IMR-90 (cell line): ENCODE results near the gene GRID1. TPM values are rescaled to one million over a fixed set of nuclear protein-coding genes. Genes with fewer than 3 reads are reported as not detected.

Experiments used
- ATAC-seq: fragments of 200-7000 bp; cut with Tn5 transposase; 2 replicates; pipeline ENCODE4 v1.9.1; 2020; ENCODE audit warnings: low read depth, mild to moderate bottlenecking, moderate library complexity
- BruUV-seq: library from RNA; stranded (reverse); fragments of 400-500 nt; replicated peaks from 2 replicates; lab custom pipeline; 2021; lab: Mats Ljungman, UMichigan
- CTCF ChIA-PET: fragments of 300-600 bp; formaldehyde crosslinking; extraction: SDS; loops from one replicate; lab custom pipeline; 2021; ENCODE audit warnings: antibody characterized with exemption; lab: Yijun Ruan, JAX
- POLR2A ChIA-PET: fragments of 300-600 bp; sonication (Branson Sonifier 250); formaldehyde crosslinking; loops from one replicate; lab custom pipeline; 2022; ENCODE audit warnings: antibody characterized with exemption; ENCODE audit not compliant: unreplicated experiment; lab: Charles Lee
- DNase-seq: peaks from one replicate; pipeline ENCODE4 v3.0.0; 2013
- H2AFZ ChIP-seq: replicated peaks from 2 replicates; pipeline ENCODE3; 2013; ENCODE audit warnings: low read length, mild to moderate bottlenecking; ENCODE audit not compliant: poor library complexity
- H2AK5ac ChIP-seq: 2 replicates; pipeline ENCODE4 v1.6.1; 2013; ENCODE audit warnings: low read depth, low read length, inconsistent platforms
- H2AK9ac ChIP-seq: replicated peaks from 2 replicates; pipeline ENCODE3; 2013; ENCODE audit warnings: mild to moderate bottlenecking, low read depth, low read length, moderate library complexity; ENCODE audit not compliant: poor library complexity
- H2BK120ac ChIP-seq: 2 replicates; pipeline ENCODE4 v1.6.1; 2013; ENCODE audit warnings: low read depth, low read length, inconsistent platforms
- H2BK15ac ChIP-seq: 3 replicates; pipeline ENCODE4 v1.6.1; 2013; ENCODE audit warnings: low read depth, low read length, inconsistent platforms
- H2BK20ac ChIP-seq: 2 replicates; pipeline ENCODE4 v1.6.1; 2013; ENCODE audit warnings: low read depth, mild to moderate bottlenecking, inconsistent platforms, low read length, moderate library complexity
- H2BK5ac ChIP-seq: 2 replicates; pipeline ENCODE4 v1.6.1; 2013; ENCODE audit warnings: mild to moderate bottlenecking, low read depth, low read length, inconsistent platforms; ENCODE audit not compliant: poor library complexity, severe bottlenecking
- H3K14ac ChIP-seq: replicated peaks from 2 replicates; pipeline ENCODE4 v1.6.1; 2013; ENCODE audit warnings: low read depth, low read length, inconsistent platforms
- H3K18ac ChIP-seq: 2 replicates; pipeline ENCODE4 v1.6.1; 2013; ENCODE audit warnings: low read depth, low read length, control low read depth
- H3K23ac ChIP-seq: 2 replicates; pipeline ENCODE4 v1.6.1; 2013; ENCODE audit warnings: low read depth, low read length, inconsistent platforms
- H3K27ac ChIP-seq: 2 replicates; pipeline ENCODE4 v1.5.1; 2013; ENCODE audit warnings: mild to moderate bottlenecking, control low read depth, low read length; ENCODE audit not compliant: insufficient read depth
- H3K27me3 ChIP-seq: 2 replicates; pipeline ENCODE4 v1.6.1; 2013; ENCODE audit warnings: low read length; ENCODE audit not compliant: control insufficient read depth, insufficient read depth
- H3K36me3 ChIP-seq: 2 replicates; pipeline ENCODE4 v1.6.1; 2013; ENCODE audit warnings: low read length, mixed read lengths; ENCODE audit not compliant: control insufficient read depth, insufficient read depth
- H3K4ac ChIP-seq: 2 replicates; pipeline ENCODE4 v1.6.1; 2013; ENCODE audit warnings: low read depth, low read length, inconsistent platforms
- H3K4me1 ChIP-seq: 2 replicates; pipeline ENCODE4 v1.6.1; 2013; ENCODE audit warnings: low read length, mixed read lengths; ENCODE audit not compliant: control insufficient read depth, insufficient read depth
- H3K4me2 ChIP-seq: 2 replicates; pipeline ENCODE4 v1.6.1; 2013; ENCODE audit warnings: low read depth, mild to moderate bottlenecking, control low read depth, low read length, moderate library complexity
- H3K4me3 ChIP-seq: 2 replicates; pipeline ENCODE4 v1.5.1; 2013; ENCODE audit warnings: low read depth, mild to moderate bottlenecking, control low read depth, low read length, moderate library complexity; ENCODE audit not compliant: insufficient read depth
- H3K56ac ChIP-seq: 2 replicates; pipeline ENCODE4 v1.6.1; 2013; ENCODE audit warnings: low read length, inconsistent platforms; ENCODE audit not compliant: insufficient read depth; ENCODE audit errors: extremely low read depth
- H3K79me1 ChIP-seq, 2 experiments: 2 replicates each; pipeline ENCODE4 v1.6.1; 2013; ENCODE audit warnings: low read length in 2 of 2, inconsistent platforms in 1 of 2, low read depth in 1 of 2
- H3K9ac ChIP-seq: 2 replicates; pipeline ENCODE4 v1.6.1; 2013; ENCODE audit warnings: low read depth, low read length, control low read depth
- H3K9me1 ChIP-seq: 2 replicates; pipeline ENCODE4 v1.6.1; 2013; ENCODE audit warnings: low read length, inconsistent platforms; ENCODE audit not compliant: insufficient read depth
- H3K9me3 ChIP-seq: 2 replicates; pipeline ENCODE4 v1.6.1; 2013; ENCODE audit warnings: low read length; ENCODE audit not compliant: control insufficient read depth, insufficient read depth
- H4K20me1 ChIP-seq: 2 replicates; pipeline ENCODE4 v1.6.1; 2013; ENCODE audit warnings: low read length, inconsistent platforms; ENCODE audit not compliant: insufficient read depth
- H4K5ac ChIP-seq: 2 replicates; pipeline ENCODE4 v1.6.1; 2013; ENCODE audit warnings: mild to moderate bottlenecking, low read depth, low read length, control low read depth
- H4K8ac ChIP-seq, 2 experiments: 2 replicates each; pipeline ENCODE4 v1.6.1; 2013; ENCODE audit warnings: low read depth in 2 of 2, low read length in 2 of 2, control low read depth in 1 of 2, inconsistent platforms in 1 of 2
- H4K91ac ChIP-seq: 2 replicates; pipeline ENCODE4 v1.6.1; 2013; ENCODE audit warnings: low read depth, low read length, inconsistent platforms; ENCODE audit not compliant: insufficient read depth
- BHLHE40 ChIP-seq: fragments of 150-350 bp; IDR thresholded peaks from 2 replicates; pipeline ENCODE4 v1.6.1; 2016; ENCODE audit warnings: mild to moderate bottlenecking, low read depth, low read length
- CEBPB ChIP-seq: IDR thresholded peaks from 2 replicates; pipeline ENCODE4 v1.6.1; 2012; ENCODE audit warnings: low read depth, low read length, improper control_type of control experiment
- CHD1 ChIP-seq: IDR thresholded peaks from 2 replicates; pipeline ENCODE4 v1.6.1; 2012; ENCODE audit warnings: low read depth, low read length, improper control_type of control experiment
- ELK1 ChIP-seq: fragments of 150-350 bp; IDR thresholded peaks from 2 replicates; pipeline ENCODE4 v1.6.1; 2016; ENCODE audit warnings: low read depth, mild to moderate bottlenecking, low read length, moderate library complexity, borderline replicate concordance
- FOS ChIP-seq: fragments of 150-350 bp; IDR thresholded peaks from 2 replicates; pipeline ENCODE4 v1.6.1; 2016; ENCODE audit warnings: low read depth, low read length
- MAFK ChIP-seq: IDR thresholded peaks from 2 replicates; pipeline ENCODE4 v1.6.1; 2012; ENCODE audit warnings: low read depth, low read length, improper control_type of control experiment
- MAZ ChIP-seq: IDR thresholded peaks from 2 replicates; pipeline ENCODE4 v1.6.1; 2012; ENCODE audit warnings: low read depth, mild to moderate bottlenecking, low read length, improper control_type of control experiment, moderate library complexity, borderline replicate concordance
- MXI1 ChIP-seq: IDR thresholded peaks from 2 replicates; pipeline ENCODE4 v1.6.1; 2012; ENCODE audit warnings: low read depth, mild to moderate bottlenecking, low read length, moderate library complexity, borderline replicate concordance
- NFE2L2 ChIP-seq: fragments of 150-350 bp; IDR thresholded peaks from 2 replicates; pipeline ENCODE4 v1.6.1; 2016; ENCODE audit warnings: low read depth, mild to moderate bottlenecking, low read length
- POLR2A ChIP-seq: IDR thresholded peaks from 2 replicates; pipeline ENCODE4 v1.6.1; 2012; ENCODE audit warnings: mild to moderate bottlenecking, low read depth, low read length
- RAD21 ChIP-seq: IDR thresholded peaks from 2 replicates; pipeline ENCODE4 v1.6.1; 2012; ENCODE audit warnings: low read length, improper control_type of control experiment
- RCOR1 ChIP-seq: IDR thresholded peaks from 2 replicates; pipeline ENCODE4 v1.6.1; 2012; ENCODE audit warnings: mild to moderate bottlenecking, low read length, improper control_type of control experiment; ENCODE audit not compliant: insufficient replicate concordance
- RFX5 ChIP-seq: IDR thresholded peaks from 2 replicates; pipeline ENCODE4 v1.8.0; 2012; ENCODE audit warnings: low read depth, mild to moderate bottlenecking, low read length, moderate library complexity
- SMC3 ChIP-seq: fragments of 150-350 bp; IDR thresholded peaks from 2 replicates; pipeline ENCODE4 v1.6.1; 2016; ENCODE audit warnings: low read depth, mild to moderate bottlenecking, antibody characterized with exemption, low read length, moderate library complexity
- USF2 ChIP-seq: fragments of 150-350 bp; IDR thresholded peaks from 2 replicates; pipeline ENCODE4 v1.6.1; 2017; ENCODE audit warnings: mild to moderate bottlenecking, antibody characterized with exemption, low read length, low read depth
- WGBS, 2 experiments: methylation state at CpG; one replicate each; pipeline versions ENCODE4 v1.1.5 to v1.1.7; 2013; ENCODE audit warnings: missing lambda C conversion rate in 2 of 2; ENCODE audit not compliant: insufficient read length in 1 of 2; ENCODE audit errors: extremely low coverage in 2 of 2; 5-methylcytosine and 5-hydroxymethylcytosine counted together
- dilution Hi-C: fragments of 300-500 bp; cut with HindIII; formaldehyde crosslinking; loops from one replicate; pipeline ENCODE4 v1.14.3; 2018; ENCODE audit warnings: low sequenced_read_pairs; ENCODE audit not compliant: unreplicated experiment
- in situ Hi-C: fragments of 300-500 bp; cut with MboI; formaldehyde crosslinking; loops from 3 replicates; pipeline ENCODE4 v1.14.3; 2019; ENCODE audit warnings: low sequenced_read_pairs, inconsistent platforms, mixed read lengths
- intact Hi-C: fragments of 100-400 bp; cut with micrococcal nuclease; formaldehyde crosslinking; loops from 2 replicates; pipeline ENCODE4 v1.10.0; 2022
- polyA plus RNA-seq, 3 experiments: library from polyadenylated mRNA; depleted of rRNA; stranded (reverse); fragments of >200 nt; gene quantifications; 2 replicates each; pipeline ENCODE4 v1.2.3, GENCODE V29; 2012; ENCODE audit warnings: low replicate concordance in 1 of 3
- total RNA-seq: library from RNA; depleted of rRNA; stranded (reverse); fragments of >200 nt; gene quantifications from 2 replicates; pipeline ENCODE4 v1.2.3, GENCODE V29; 2012
- TF ChIP-seq, protein P1 (sequence below): conservative IDR thresholded peaks from 2 replicates; pipeline ENCODE4 v1.5.1; 2012; ENCODE audit warnings: mild to moderate bottlenecking, low read depth, low read length, improper control_type of control experiment

Gene GRID1
- total and polyA plus RNA-seq, 2 of the 4 experiments (the other 2 are of a cell fraction) = not detected

GRCh38 chr10:86256690-86257315, 109.8 kb downstream of the GRID1 start:
- H2AFZ ChIP-seq = no peak overlapping the region
- no peaks in the 10 kb centered on the region; the same call in 1 of the 2 replicates for H3K27me3 ChIP-seq
- no peak overlapping the region for H4K91ac ChIP-seq
- DNase-seq = no peak
- no peak overlapping the region for H2AK9ac ChIP-seq
- H3K4ac ChIP-seq = no peak overlapping the region
- H2BK5ac ChIP-seq = no peak overlapping the region
- no peak overlapping the region for H3K23ac ChIP-seq
- ChIA-PET CTCF (no interaction called here), POLR2A (no interaction called here)
- no peak overlapping the region for H2BK20ac ChIP-seq
- no peak overlapping the region for H4K5ac ChIP-seq
- no peak overlapping the region for H3K14ac ChIP-seq
- no peak overlapping the region for H3K9ac ChIP-seq
- H4K20me1 ChIP-seq = no peaks in the 10 kb centered on the region
- no peak overlapping the region for H2BK120ac ChIP-seq
- H3K27ac ChIP-seq = no peak overlapping the region
- H3K4me3 ChIP-seq = no peak overlapping the region
- no TSS peak for BruUV-seq
- no peaks in the 10 kb centered on the region for H3K36me3 ChIP-seq
- no peak overlapping the region for H4K8ac ChIP-seq
- H2BK15ac ChIP-seq = no peak overlapping the region
- no peak overlapping the region for H2AK5ac ChIP-seq
- no peak overlapping the region for H3K4me2 ChIP-seq
- in situ Hi-C loops (no loop called here), intact Hi-C loops (no loop called here), dilution Hi-C loops (no loop called here)
- no peak overlapping the region for H3K18ac ChIP-seq
- no peaks in the 10 kb centered on the region for H3K4me1 ChIP-seq
- H3K56ac ChIP-seq = no peak overlapping the region
- H3K79me1 ChIP-seq = no peaks in the 10 kb centered on the region
- H3K9me1 ChIP-seq = no peaks in the 10 kb centered on the region
- H3K9me3 ChIP-seq = no peaks in the 10 kb centered on the region
- 67% methylated on average over 1 of the region's 4 CpGs; no CpG with 5 or more reads in 1 of the 2 experiments for WGBS, 2 experiments
- no peak for ATAC-seq
- TF ChIP-seq CEBPB (no peak), USF2 (no peak), RCOR1 (no peak), SMC3 (no peak), RAD21 (no peak), MAZ (no peak), RFX5 (no peak), FOS (no peak), CHD1 (no peak), BHLHE40 (no peak), NFE2L2 (no peak), POLR2A (no peak), MAFK (no peak), MXI1 (no peak), ELK1 (no peak)
- TF ChIP-seq, protein P1, sequence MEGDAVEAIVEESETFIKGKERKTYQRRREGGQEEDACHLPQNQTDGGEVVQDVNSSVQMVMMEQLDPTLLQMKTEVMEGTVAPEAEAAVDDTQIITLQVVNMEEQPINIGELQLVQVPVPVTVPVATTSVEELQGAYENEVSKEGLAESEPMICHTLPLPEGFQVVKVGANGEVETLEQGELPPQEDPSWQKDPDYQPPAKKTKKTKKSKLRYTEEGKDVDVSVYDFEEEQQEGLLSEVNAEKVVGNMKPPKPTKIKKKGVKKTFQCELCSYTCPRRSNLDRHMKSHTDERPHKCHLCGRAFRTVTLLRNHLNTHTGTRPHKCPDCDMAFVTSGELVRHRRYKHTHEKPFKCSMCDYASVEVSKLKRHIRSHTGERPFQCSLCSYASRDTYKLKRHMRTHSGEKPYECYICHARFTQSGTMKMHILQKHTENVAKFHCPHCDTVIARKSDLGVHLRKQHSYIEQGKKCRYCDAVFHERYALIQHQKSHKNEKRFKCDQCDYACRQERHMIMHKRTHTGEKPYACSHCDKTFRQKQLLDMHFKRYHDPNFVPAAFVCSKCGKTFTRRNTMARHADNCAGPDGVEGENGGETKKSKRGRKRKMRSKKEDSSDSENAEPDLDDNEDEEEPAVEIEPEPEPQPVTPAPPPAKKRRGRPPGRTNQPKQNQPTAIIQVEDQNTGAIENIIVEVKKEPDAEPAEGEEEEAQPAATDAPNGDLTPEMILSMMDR = no peak
